H1 (cell line): ENCODE measurements around the gene CALHM5. TPM values are rescaled to one million over a fixed set of nuclear protein-coding genes. Genes with fewer than 3 reads are reported as not detected.

Experiments used
- ASH2L ChIP-seq: fragments of 200-600, 300-600 bp; sonication (generic); IDR thresholded peaks from one replicate; pipeline ENCODE4 v1.7.1; 2017; ENCODE audit warnings: low read length
- CBX5 ChIP-seq: fragments of 300-800, 300-1000 bp; sonication (generic); IDR thresholded peaks from 2 replicates; pipeline ENCODE4 v1.7.1; 2016; ENCODE audit warnings: antibody characterized with exemption, low read length, low read depth
- CTCF ChIP-seq, 3 experiments: IDR thresholded peaks; 1 replicate in 2 of 3; 2 replicates in 1 of 3; pipeline versions ENCODE4 v1.5.1 to v1.6.1; 2011; ENCODE audit warnings: low read length in 3 of 3, mild to moderate bottlenecking in 3 of 3, inconsistent platforms in 2 of 3, low read depth in 1 of 3, moderate library complexity in 1 of 3; ENCODE audit not compliant: insufficient read depth in 1 of 3; ENCODE audit errors: control extremely low read depth in 1 of 3
- PHF8 ChIP-seq: fragments of 200-600 bp; sonication (generic); conservative IDR thresholded peaks from 2 replicates; pipeline ENCODE4 v1.7.1; 2012; ENCODE audit warnings: low read depth, mild to moderate bottlenecking, inconsistent platforms, low read length, moderate library complexity
- POLR2AphosphoS5 ChIP-seq: IDR thresholded peaks from 2 replicates; pipeline ENCODE4 v1.6.1; 2011; ENCODE audit warnings: low read depth, low read length
- SIX5 ChIP-seq: IDR thresholded peaks from 2 replicates; pipeline ENCODE4 v1.6.1; 2011; ENCODE audit warnings: mild to moderate bottlenecking, low read depth, low read length
- polyA plus RNA-seq, 7 experiments: library from polyadenylated mRNA; depleted of rRNA in 3 of 7; stranded (reverse) in 5 of 7; unstranded in 2 of 7; fragments of >200 nt in 5 of 7; fragments of 200-250 nt in 2 of 7; gene quantifications; 1 replicate in 5 of 7; 2 replicates in 1 of 7; 4 replicates in 1 of 7; pipeline versions ENCODE4 v1.2.1 to v1.2.3, GENCODE V29; 2011 to 2013; ENCODE audit warnings: missing spikeins in 2 of 7, mixed read lengths in 2 of 7
- total RNA-seq: library from RNA; stranded (reverse); fragmentation: NEBNext Ultra II Directional; extraction: Animal tissue kit (Norgen Biotek cat#: 25700); gene quantifications from 2 replicates; pipeline ENCODE4 v1.2.1, GENCODE V29; 2021

Gene CALHM5
- total and polyA plus RNA-seq, 2 of the 8 experiments (the other 6 are each of a cell fraction or from before 2014, with no cell fraction given): 0.05 to 0.09 TPM

- TF ChIP-seq CTCF (IDR thresholded peaks at IDR 0.05; ENCODE audit: control extremely low read depth in 1 of 3, insufficient read depth in 1 of 3, low read depth in 1 of 3, low read length in 3 of 3) (no peak), PHF8 (no peak), CBX5 (no peak), POLR2AphosphoS5 (no peak), SIX5 (no peak), ASH2L (no peak)
Measured at GRCh38 chr6:116507324-116507723, 4.1 kb upstream of the CALHM5 start (continued).
